Fibroblast of lung (primary cell): ENCODE data around the gene PICALM.

Source experiments
- EZH2 ChIP-seq: IDR thresholded peaks from 2 replicates; pipeline ENCODE4 v1.5.1; 2012; ENCODE audit warnings: low read length, control low read depth, mild to moderate bottlenecking; ENCODE audit errors: missing control alignments
- TF ChIP-seq, protein P1 (sequence below), 2 donors: IDR thresholded peaks in 1 of 2; conservative IDR thresholded peaks in 1 of 2; 1 replicate in 1 of 2; 2 replicates in 1 of 2; pipeline ENCODE4 v1.5.1; 2011 to 2012; ENCODE audit warnings: low read length in 2 of 2, control low read depth in 1 of 2, inconsistent platforms in 1 of 2, low read depth in 1 of 2, mild to moderate bottlenecking in 1 of 2

- TF ChIP-seq, protein P1, sequence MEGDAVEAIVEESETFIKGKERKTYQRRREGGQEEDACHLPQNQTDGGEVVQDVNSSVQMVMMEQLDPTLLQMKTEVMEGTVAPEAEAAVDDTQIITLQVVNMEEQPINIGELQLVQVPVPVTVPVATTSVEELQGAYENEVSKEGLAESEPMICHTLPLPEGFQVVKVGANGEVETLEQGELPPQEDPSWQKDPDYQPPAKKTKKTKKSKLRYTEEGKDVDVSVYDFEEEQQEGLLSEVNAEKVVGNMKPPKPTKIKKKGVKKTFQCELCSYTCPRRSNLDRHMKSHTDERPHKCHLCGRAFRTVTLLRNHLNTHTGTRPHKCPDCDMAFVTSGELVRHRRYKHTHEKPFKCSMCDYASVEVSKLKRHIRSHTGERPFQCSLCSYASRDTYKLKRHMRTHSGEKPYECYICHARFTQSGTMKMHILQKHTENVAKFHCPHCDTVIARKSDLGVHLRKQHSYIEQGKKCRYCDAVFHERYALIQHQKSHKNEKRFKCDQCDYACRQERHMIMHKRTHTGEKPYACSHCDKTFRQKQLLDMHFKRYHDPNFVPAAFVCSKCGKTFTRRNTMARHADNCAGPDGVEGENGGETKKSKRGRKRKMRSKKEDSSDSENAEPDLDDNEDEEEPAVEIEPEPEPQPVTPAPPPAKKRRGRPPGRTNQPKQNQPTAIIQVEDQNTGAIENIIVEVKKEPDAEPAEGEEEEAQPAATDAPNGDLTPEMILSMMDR (conservative IDR thresholded peaks at IDR 0.05 in 1 of 2, IDR thresholded peaks at IDR 0.05 in 1 of 2; ENCODE audit: low read depth in 1 of 2, low read length in 2 of 2), result no peak
- TF ChIP-seq EZH2, result no peak
Observed at GRCh38 chr11:86035920-86036319, 33.0 kb downstream of the PICALM start.
